H1 (cell line): ENCODE data around the gene RRP1B. TPM values are rescaled to one million over a fixed set of nuclear protein-coding genes. Genes with fewer than 3 reads are reported as not detected.

ENCODE experiments used
- KDM5A ChIP-seq: fragments of 200-600 bp; IDR thresholded peaks from 2 replicates; pipeline ENCODE4 v1.7.1; 2012; ENCODE audit warnings: mild to moderate bottlenecking, low read length, inconsistent platforms, mixed read lengths
- polyA plus RNA-seq, 7 experiments: library from polyadenylated mRNA; depleted of rRNA in 3 of 7; stranded (reverse) in 5 of 7; unstranded in 2 of 7; fragments of >200 nt in 5 of 7; fragments of 200-250 nt in 2 of 7; gene quantifications; 1 replicate in 5 of 7; 2 replicates in 1 of 7; 4 replicates in 1 of 7; pipeline versions ENCODE4 v1.2.1 to v1.2.3, GENCODE V29; 2011 to 2013; ENCODE audit warnings: missing spikeins in 2 of 7, mixed read lengths in 2 of 7
- total RNA-seq: library from RNA; stranded (reverse); fragmentation: NEBNext Ultra II Directional; extraction: Animal tissue kit (Norgen Biotek cat#: 25700); gene quantifications from 2 replicates; pipeline ENCODE4 v1.2.1, GENCODE V29; 2021

RRP1B gene
- total and polyA plus RNA-seq, 2 of the 8 experiments (the other 6 are each of a cell fraction or from before 2014, with no cell fraction given), result 25.8 to 97.3 TPM

DNA sequence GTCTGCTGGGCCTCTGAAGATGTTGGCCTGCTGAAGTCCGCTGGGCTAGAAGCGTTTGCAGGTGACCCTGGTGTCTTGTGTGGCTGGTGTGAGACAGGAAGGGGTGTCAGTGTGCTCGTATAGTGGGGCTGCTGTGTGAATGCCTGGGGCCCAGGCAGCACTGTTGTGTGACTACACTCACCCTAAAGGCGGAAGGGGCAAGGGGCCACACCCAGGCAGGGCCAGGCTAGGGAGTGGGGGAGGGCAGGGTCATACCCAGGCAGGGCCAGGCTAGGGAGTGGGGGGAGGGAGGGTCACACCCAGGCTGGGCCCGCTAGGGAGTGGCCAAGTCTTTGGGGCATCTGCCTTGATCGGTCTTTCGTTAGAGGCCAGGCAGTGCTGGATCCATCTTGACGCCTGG is 84.6 kb downstream of the RRP1B start (continued):
- no peak for TF ChIP-seq KDM5A
